Measurements from ENCODE around the gene HSPA8. TPM values are rescaled to one million over a fixed set of nuclear protein-coding genes. Genes with fewer than 3 reads are reported as not detected.
"Not testable (repeated sequence)": the region's sequence is repeated elsewhere in the genome, so short reads cannot be mapped to it uniquely, and the experiment has no call there.

HSPA8 gene
- polyA plus RNA-seq (ENCODE audit: insufficient read depth in 1 of 5, insufficient read length in 5 of 5, low replicate concordance in 1 of 5): 1,000 to 10,000 TPM in 4 of 5 donors, 100 to 1,000 TPM in 1; 808 to 1,348 (median 1,168) TPM
- long read RNA-seq, donor 1, transcript HSPA8-203 (4 exons, 963 nt): minor isoform, 49 of 896 reads
- long read RNA-seq, donor 1, transcript HSPA8-208 (3 exons, 740 nt): minor isoform, 29 of 896 reads
- long read RNA-seq, donor 1, transcript HSPA8-211 (5 exons, 1,509 nt): minor isoform, 106 of 896 reads
- long read RNA-seq, donor 1, transcript HSPA8-224 (9 exons, 2,463 nt): major isoform, 296 of 896 reads
- long read RNA-seq, donor 1, partial matches to known transcripts: 338 of 896 reads
- long read RNA-seq, donor 1, other reads (novel, unspliced or antisense): 11 of 896 reads
- long read RNA-seq, donor 2, transcript HSPA8-203 (4 exons, 963 nt): minor isoform, 21 of 548 reads
- long read RNA-seq, donor 2, transcript HSPA8-224 (9 exons, 2,463 nt): major isoform, 227 of 548 reads
- long read RNA-seq, donor 2, transcript HSPA8-222 (6 exons, 1,884 nt): minor isoform, 30 of 548 reads
- long read RNA-seq, donor 2, transcript HSPA8-211 (5 exons, 1,509 nt): minor isoform, 60 of 548 reads
- long read RNA-seq, donor 2, partial matches to known transcripts: 169 of 548 reads
- long read RNA-seq, donor 2, other reads (novel, unspliced or antisense): 8 of 548 reads
- long read RNA-seq, donor 3, transcript HSPA8-224 (9 exons, 2,463 nt): major isoform, 119 of 522 reads
- long read RNA-seq, donor 3, transcript HSPA8-211 (5 exons, 1,509 nt): minor isoform, 70 of 522 reads
- long read RNA-seq, donor 3, transcript HSPA8-203 (4 exons, 963 nt): minor isoform, 41 of 522 reads
- long read RNA-seq, donor 3, transcript HSPA8-208 (3 exons, 740 nt): minor isoform, 40 of 522 reads
- long read RNA-seq, donor 3, partial matches to known transcripts: 193 of 522 reads
- long read RNA-seq, donor 3, other reads (novel, unspliced or antisense): 0 of 522 reads
- long read RNA-seq, donor 4, transcript HSPA8-211 (5 exons, 1,509 nt): minor isoform, 46 of 364 reads
- long read RNA-seq, donor 4, transcript HSPA8-203 (4 exons, 963 nt): minor isoform, 27 of 364 reads
- long read RNA-seq, donor 4, transcript HSPA8-224 (9 exons, 2,463 nt): major isoform, 88 of 364 reads
- long read RNA-seq, donor 4, transcript HSPA8-202 (8 exons, 2,004 nt): minor isoform, 14 of 364 reads
- long read RNA-seq, donor 4, partial matches to known transcripts: 149 of 364 reads
- long read RNA-seq, donor 4, other reads (novel, unspliced or antisense): 0 of 364 reads
- long read RNA-seq, donor 5, transcript HSPA8-203 (4 exons, 963 nt): minor isoform, 48 of 1,086 reads
- long read RNA-seq, donor 5, transcript HSPA8-222 (6 exons, 1,884 nt): minor isoform, 66 of 1,086 reads
- long read RNA-seq, donor 5, transcript HSPA8-211 (5 exons, 1,509 nt): minor isoform, 163 of 1,086 reads
- long read RNA-seq, donor 5, transcript HSPA8-224 (9 exons, 2,463 nt): major isoform, 242 of 1,086 reads
- long read RNA-seq, donor 5, partial matches to known transcripts: 455 of 1,086 reads
- long read RNA-seq, donor 5, other reads (novel, unspliced or antisense): 18 of 1,086 reads
- long read RNA-seq, donor 6, transcript HSPA8-222 (6 exons, 1,884 nt): minor isoform, 53 of 1,117 reads
- long read RNA-seq, donor 6, transcript HSPA8-211 (5 exons, 1,509 nt): minor isoform, 139 of 1,117 reads
- long read RNA-seq, donor 6, transcript HSPA8-224 (9 exons, 2,463 nt): major isoform, 342 of 1,117 reads
- long read RNA-seq, donor 6, transcript HSPA8-203 (4 exons, 963 nt): minor isoform, 58 of 1,117 reads
- long read RNA-seq, donor 6, partial matches to known transcripts: 440 of 1,117 reads
- long read RNA-seq, donor 6, other reads (novel, unspliced or antisense): 15 of 1,117 reads
- long read RNA-seq, donor 7, transcript HSPA8-224 (9 exons, 2,463 nt): major isoform, 220 of 1,094 reads
- long read RNA-seq, donor 7, transcript HSPA8-203 (4 exons, 963 nt): minor isoform, 31 of 1,094 reads
- long read RNA-seq, donor 7, transcript HSPA8-211 (5 exons, 1,509 nt): minor isoform, 105 of 1,094 reads
- long read RNA-seq, donor 7, transcript HSPA8-222 (6 exons, 1,884 nt): minor isoform, 53 of 1,094 reads
- long read RNA-seq, donor 7, partial matches to known transcripts: 632 of 1,094 reads
- long read RNA-seq, donor 7, other reads (novel, unspliced or antisense): 7 of 1,094 reads
- long read RNA-seq, donor 8, transcript HSPA8-211 (5 exons, 1,509 nt): minor isoform, 30 of 302 reads
- long read RNA-seq, donor 8, transcript HSPA8-208 (3 exons, 740 nt): minor isoform, 11 of 302 reads
- long read RNA-seq, donor 8, transcript HSPA8-224 (9 exons, 2,463 nt): major isoform, 93 of 302 reads
- long read RNA-seq, donor 8, transcript HSPA8-203 (4 exons, 963 nt): minor isoform, 13 of 302 reads
- long read RNA-seq, donor 8, partial matches to known transcripts: 125 of 302 reads
- long read RNA-seq, donor 8, other reads (novel, unspliced or antisense): 0 of 302 reads

GRCh38 chr11:123061403-123062157 lies at the start of gene HSPA8:
Gene HSPA8 (minus strand): TSS chr11:123062136. CDS start chr11:123061324, 812 bp downstream.
- peak; percentile 24 to 35 for DNase-seq

GRCh38 chr11:123111465-123111864 lies 49.5 kb upstream of the HSPA8 start:
- DNase-seq: no peak

- DNase-seq: no peak
These were observed 48.5 kb upstream of the HSPA8 start for GRCh38 chr11:123110397-123110796.

GRCh38 chr11:123107945-123108495 lies 46.1 kb upstream of the HSPA8 start:
- DNase-seq: no peak

GRCh38 chr11:123104697-123105096 lies 42.8 kb upstream of the HSPA8 start:
- DNase-seq: no peak

- DNase-seq: peak; percentile 82 to 85
These were observed 41.5 kb upstream of the HSPA8 start for GRCh38 chr11:123103326-123103980.

- no peak for DNase-seq
These were observed 38.6 kb upstream of the HSPA8 start for GRCh38 chr11:123100379-123101085.

GRCh38 chr11:123098990-123099389 lies 37.1 kb upstream of the HSPA8 start:
- no peak for DNase-seq

- DNase-seq: no peak
These were observed 31.8 kb upstream of the HSPA8 start for GRCh38 chr11:123093739-123094138.

- no peak for DNase-seq
These were observed 29.6 kb upstream of the HSPA8 start for GRCh38 chr11:123091506-123091905.

GRCh38 chr11:123090168-123090567 lies 28.2 kb upstream of the HSPA8 start:
- DNase-seq: not testable (repeated sequence)

- DNase-seq: not testable (repeated sequence)
These were observed 27.0 kb upstream of the HSPA8 start for GRCh38 chr11:123088896-123089295.

- DNase-seq: not testable (repeated sequence)
These were observed 25.7 kb upstream of the HSPA8 start for GRCh38 chr11:123087657-123088056.

GRCh38 chr11:123086305-123086704 lies 24.4 kb upstream of the HSPA8 start:
- no peak for DNase-seq

- no peak for DNase-seq
These were observed 23.6 kb upstream of the HSPA8 start for GRCh38 chr11:123085497-123085896.

GRCh38 chr11:123084454-123084853 lies 22.5 kb upstream of the HSPA8 start:
- no peak for DNase-seq

GRCh38 chr11:123083623-123084029 lies 21.7 kb upstream of the HSPA8 start:
- DNase-seq: peak; percentile 61 to 76
